Thyroid gland (tissue), 4 donors: ENCODE results near the gene ZNF541. TPM values are rescaled to one million over a fixed set of nuclear protein-coding genes. Genes with fewer than 3 reads are reported as not detected.

ENCODE experiments used
- DNase-seq, 2 donors: peaks; one replicate each; pipeline ENCODE4 v3.0.0-alpha.2; 2019
- H3K27ac ChIP-seq, 3 donors: fragments of 200-600 bp; sonication (generic); 1 replicate in 2 of 3; 2 replicates in 1 of 3; pipeline ENCODE4 v1.5.1; 2016 to 2019; ENCODE audit warnings: mild to moderate bottlenecking in 1 of 3, moderate library complexity in 1 of 3
- H3K27me3 ChIP-seq: fragments of 200-600 bp; sonication (generic); one replicate; pipeline ENCODE4 v1.5.1; 2019
- H3K36me3 ChIP-seq, 2 donors: fragments of 200-600 bp; sonication (generic); one replicate each; pipeline ENCODE4 v1.5.1; 2016 to 2019
- H3K4me1 ChIP-seq, 2 donors: fragments of 200-600 bp; sonication (generic); one replicate each; pipeline ENCODE4 v1.5.1; 2017 to 2019
- H3K4me3 ChIP-seq, 3 donors: fragments of 200-600 bp; sonication (generic); replicated peaks in 1 of 3; 1 replicate in 2 of 3; 2 replicates in 1 of 3; pipeline ENCODE4 v1.5.1; 2016; ENCODE audit warnings: mild to moderate bottlenecking in 1 of 3
- H3K9me3 ChIP-seq: fragments of 200-600 bp; sonication (generic); one replicate; pipeline ENCODE4 v1.5.1; 2017
- CTCF ChIP-seq, 6 experiments: fragments of 200-600 bp in 3 of 6; fragments of 450-650 bp in 3 of 6; sonication (generic) in 3 of 6; IDR thresholded peaks; one replicate each; pipeline ENCODE4 v1.5.1; 2016 to 2019; ENCODE audit warnings: antibody characterized with exemption in 6 of 6, mild to moderate bottlenecking in 2 of 6, inconsistent platforms in 1 of 6, moderate library complexity in 1 of 6
- POLR2A ChIP-seq, 2 donors: fragments of 450-650 bp; IDR thresholded peaks; one replicate each; pipeline ENCODE4 v1.6.1; 2017; ENCODE audit warnings: antibody characterized with exemption in 2 of 2, mild to moderate bottlenecking in 2 of 2, moderate library complexity in 1 of 2
- WGBS, 2 donors: methylation state at CpG; one replicate each; pipeline ENCODE4 v1.1.5; 2017; 5-methylcytosine and 5-hydroxymethylcytosine counted together
- intact Hi-C: fragments of 100-400 bp; cut with DNase I; formaldehyde crosslinking; loops from one replicate; pipeline ENCODE4 v1.15.1; 2023
- small RNA-seq: library from RNA; depleted of rRNA; stranded (forward); fragments of <200 nt; gene quantifications from one replicate; pipeline ENCODE3, GENCODE V24; 2016
- total RNA-seq, 4 donors: library from RNA; depleted of rRNA; stranded (reverse); fragments of >200 nt; gene quantifications; one replicate each; pipeline ENCODE4 v1.2.3, GENCODE V29; 2016

Gene ZNF541
- total RNA-seq, 4 donors from 2014 or later, result 0.40 to 1.1 (median 0.56) TPM; not detected in 1

DNA sequence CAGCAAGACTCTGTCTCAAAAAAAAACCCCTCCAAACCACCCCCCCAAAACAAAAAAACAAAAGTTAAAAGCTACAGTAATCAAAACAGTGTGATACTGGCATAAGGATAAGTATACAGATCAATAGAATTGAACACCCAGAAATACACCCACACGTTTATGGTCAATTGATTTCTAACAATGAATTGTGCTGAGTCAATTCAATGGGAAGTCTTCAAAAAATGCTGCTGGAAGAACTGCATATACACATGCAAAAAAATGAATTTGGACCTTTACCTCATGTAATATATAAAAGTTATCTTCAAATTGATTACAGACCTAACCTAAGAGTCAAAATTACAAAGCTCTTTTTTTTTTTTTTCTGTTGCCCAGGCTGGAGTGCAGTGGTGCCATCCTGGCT is 38.3 kb downstream of the ZNF541 start:
- intact Hi-C loops, result no loop called here
- H3K27me3 ChIP-seq, result no peaks in the 10 kb centered on the region
- TF ChIP-seq CTCF (IDR thresholded peaks at IDR 0.05), result no peak
- TF ChIP-seq POLR2A (IDR thresholded peaks at IDR 0.05), result no peak
- H3K27ac ChIP-seq, result no peak overlapping the region
- WGBS, 2 donors, result 78 to 88% methylated on average over 1 of the region's 1 CpG
- no peak for DNase-seq
- H3K9me3 ChIP-seq, result no peaks in the 10 kb centered on the region
- no peaks in the 10 kb centered on the region for H3K4me1 ChIP-seq
- H3K36me3 ChIP-seq, result no peaks in the 10 kb centered on the region
- H3K4me3 ChIP-seq, result no peak overlapping the region

- H3K4me3 ChIP-seq, result no peak overlapping the region
- intact Hi-C loops, result no loop called here
- no peaks in the 10 kb centered on the region for H3K9me3 ChIP-seq
- DNase-seq, result no peak
- no peaks in the 10 kb centered on the region for H3K27me3 ChIP-seq
- H3K27ac ChIP-seq, result no peak overlapping the region
- no peaks in the 10 kb centered on the region for H3K4me1 ChIP-seq
- TF ChIP-seq CTCF (IDR thresholded peaks at IDR 0.05) (no peak), POLR2A (IDR thresholded peaks at IDR 0.05) (no peak)
- 66 to 71% methylated on average over 7 to 13 of the region's 14 CpGs for WGBS, 2 donors
- H3K36me3 ChIP-seq, result no peaks in the 10 kb centered on the region
These were observed 41.1 kb downstream of the ZNF541 start for GRCh38 chr19:47531640-47532387.

GRCh38 chr19:47529018-47529742 is 43.8 kb downstream of the ZNF541 start:
- intact Hi-C loops, result no loop called here
- Histone ChIP-seq H3K27ac (no peak overlapping the region), H3K4me1 (peaks cover 0 to 4% of the 10 kb centered on the region in 2 donors), H3K9me3 (no peaks in the 10 kb centered on the region), H3K36me3 (no peaks in the 10 kb centered on the region), H3K27me3 (no peaks in the 10 kb centered on the region), H3K4me3 (no peak overlapping the region)
- 84 to 86% methylated on average over 4 to 11 of the region's 16 CpGs for WGBS, 2 donors
- no peak for TF ChIP-seq POLR2A (IDR thresholded peaks at IDR 0.05)
- TF ChIP-seq CTCF (IDR thresholded peaks at IDR 0.05), result no peak
- DNase-seq, result no peak

GRCh38 chr19:47526798-47527197 is 46.1 kb downstream of the ZNF541 start:
- no peaks in the 10 kb centered on the region for H3K27me3 ChIP-seq
- H3K9me3 ChIP-seq, result no peaks in the 10 kb centered on the region
- no peak for DNase-seq
- peaks cover 12 to 20% of the 10 kb centered on the region in 2 donors for H3K4me1 ChIP-seq
- intact Hi-C loops, result no loop called here
- no peak overlapping the region for H3K27ac ChIP-seq
- no peak overlapping the region for H3K4me3 ChIP-seq
- H3K36me3 ChIP-seq, result no peaks in the 10 kb centered on the region
- WGBS, 2 donors, result 92 to 93% methylated on average over 3 of the region's 3 CpGs
- TF ChIP-seq POLR2A (IDR thresholded peaks at IDR 0.05) (no peak), CTCF (IDR thresholded peaks at IDR 0.05) (no peak)

GRCh38 chr19:47523473-47523872 is 49.5 kb downstream of the ZNF541 start:
- WGBS, 2 donors, result 16 to 18% methylated on average over 7 of the region's 7 CpGs
- no peak for TF ChIP-seq POLR2A (IDR thresholded peaks at IDR 0.05)
- intact Hi-C loops, result no loop called here

More at GRCh38 chr19:47523473-47523872, 49.5 kb downstream of the ZNF541 start:
- no peaks in the 10 kb centered on the region for H3K36me3 ChIP-seq
- peak overlapping the region; percentile 65 to 75 (median 70) for H3K27ac ChIP-seq
- H3K9me3 ChIP-seq, result no peaks in the 10 kb centered on the region
- no peak overlapping the region for H3K4me3 ChIP-seq
- no peaks in the 10 kb centered on the region for H3K27me3 ChIP-seq
- peaks cover 12 to 20% of the 10 kb centered on the region in 2 donors for H3K4me1 ChIP-seq
- peak; percentile 84 to 87 for DNase-seq

Small RNA genes lying within 50 kb of the gene (small RNA-seq; reads per million reads assigned to genes)
- gene RN7SL322P, result not detected

Other genes starting within 250 kb of the ZNF541 start
- gene C5AR2, start 241.0 kb downstream of the ZNF541 start, total RNA-seq, result 1 to 10 TPM in 2 of 4 donors, under 1 TPM in 2; 0.11 to 3.8 (median 2.0) TPM
- gene DHX34, start 223.8 kb downstream of the ZNF541 start, total RNA-seq, result 10 to 100 TPM; 15.2 to 20.1 (median 17.3) TPM
- 10 to 100 TPM in 1 of 4 donors, 1 to 10 TPM in 3; 3.6 to 15.3 (median 6.1) TPM for gene MEIS3, start 153.6 kb downstream of the ZNF541 start, total RNA-seq
- gene SLC8A2, start 101.3 kb downstream of the ZNF541 start, total RNA-seq, result under 1 TPM in 2 of 4 donors, not detected in 2; 0.29 to 0.59 TPM
- gene KPTN, start 88.9 kb downstream of the ZNF541 start, total RNA-seq, result 1 to 10 TPM; 7.0 to 8.9 (median 7.3) TPM
- gene NAPA, start 58.1 kb downstream of the ZNF541 start, total RNA-seq, result 100 to 1,000 TPM; 146 to 354 (median 213) TPM
- 10 to 100 TPM in 3 of 4 donors, 1 to 10 TPM in 1; 5.8 to 15.2 (median 13.2) TPM for gene BICRA, start 36.0 kb upstream of the ZNF541 start, total RNA-seq
- gene EHD2, start 140.3 kb upstream of the ZNF541 start, total RNA-seq, result 10 to 100 TPM; 41.9 to 48.0 (median 44.3) TPM
- 100 to 1,000 TPM; 278 to 531 (median 461) TPM for gene NOP53, start 172.4 kb upstream of the ZNF541 start, total RNA-seq
- 100 to 1,000 TPM; 256 to 919 (median 484) TPM for gene SELENOW, start 205.6 kb upstream of the ZNF541 start, total RNA-seq
- not detected for gene TPRX1, start 231.4 kb upstream of the ZNF541 start, total RNA-seq
- not detected for gene CRX, start 248.8 kb upstream of the ZNF541 start, total RNA-seq